ENCODE data around the gene VASH1.
A peak's percentile ranks its signal among the peaks of the same experiment; 100 is the strongest.

VASH1 gene

DNA sequence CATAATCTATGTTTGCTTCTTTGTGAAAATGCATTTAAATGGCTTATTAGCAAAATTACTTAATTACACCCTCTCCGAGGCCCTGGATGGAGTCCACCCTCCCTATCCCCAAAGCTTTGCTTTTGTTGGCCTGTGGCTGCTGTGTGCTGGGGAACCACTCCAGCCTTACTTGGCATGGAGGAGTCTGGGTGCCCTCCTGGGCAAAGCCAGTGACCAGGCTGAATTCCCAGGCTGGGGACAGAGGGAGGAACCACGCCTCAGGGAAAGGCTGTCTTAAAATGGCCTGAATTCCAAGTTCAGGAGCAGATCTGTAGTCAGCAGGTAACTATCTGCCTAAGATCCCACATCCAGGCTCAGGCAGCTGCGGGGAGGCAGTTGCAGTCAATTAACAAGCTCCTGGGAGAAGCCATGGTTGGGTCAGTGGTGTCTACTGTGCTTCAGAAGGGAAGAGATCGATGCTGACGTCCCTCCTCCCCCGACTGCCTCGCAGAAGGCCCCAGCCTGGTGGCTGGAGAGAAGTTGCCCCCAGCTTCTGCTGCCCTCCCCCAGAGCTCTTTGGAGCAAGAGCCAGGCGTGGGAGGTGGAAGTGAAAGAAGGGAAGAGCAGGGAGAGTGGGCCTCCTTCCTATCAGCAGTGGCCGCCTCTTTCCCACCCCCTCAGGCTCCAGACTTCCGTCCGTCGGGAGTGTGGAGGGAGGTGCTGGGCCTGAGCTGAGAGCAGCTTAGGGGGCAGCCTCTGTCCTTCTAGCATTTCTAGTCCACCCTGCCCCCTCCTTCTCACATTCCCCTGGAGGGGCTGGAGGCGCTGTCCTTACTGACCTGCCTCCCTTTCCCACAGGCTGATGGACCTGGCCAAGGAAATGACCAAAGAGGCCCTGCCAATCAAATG, 11.3 kb downstream of the VASH1 start:
- no peak for DNase-seq (ENCODE audit: low read depth in 2 of 2)

GRCh38 chr14:76773188-76773885, 12.1 kb downstream of the VASH1 start:
- peak in 1 of 2 donors; percentile 26 for DNase-seq (ENCODE audit: low read depth in 2 of 2)

DNA sequence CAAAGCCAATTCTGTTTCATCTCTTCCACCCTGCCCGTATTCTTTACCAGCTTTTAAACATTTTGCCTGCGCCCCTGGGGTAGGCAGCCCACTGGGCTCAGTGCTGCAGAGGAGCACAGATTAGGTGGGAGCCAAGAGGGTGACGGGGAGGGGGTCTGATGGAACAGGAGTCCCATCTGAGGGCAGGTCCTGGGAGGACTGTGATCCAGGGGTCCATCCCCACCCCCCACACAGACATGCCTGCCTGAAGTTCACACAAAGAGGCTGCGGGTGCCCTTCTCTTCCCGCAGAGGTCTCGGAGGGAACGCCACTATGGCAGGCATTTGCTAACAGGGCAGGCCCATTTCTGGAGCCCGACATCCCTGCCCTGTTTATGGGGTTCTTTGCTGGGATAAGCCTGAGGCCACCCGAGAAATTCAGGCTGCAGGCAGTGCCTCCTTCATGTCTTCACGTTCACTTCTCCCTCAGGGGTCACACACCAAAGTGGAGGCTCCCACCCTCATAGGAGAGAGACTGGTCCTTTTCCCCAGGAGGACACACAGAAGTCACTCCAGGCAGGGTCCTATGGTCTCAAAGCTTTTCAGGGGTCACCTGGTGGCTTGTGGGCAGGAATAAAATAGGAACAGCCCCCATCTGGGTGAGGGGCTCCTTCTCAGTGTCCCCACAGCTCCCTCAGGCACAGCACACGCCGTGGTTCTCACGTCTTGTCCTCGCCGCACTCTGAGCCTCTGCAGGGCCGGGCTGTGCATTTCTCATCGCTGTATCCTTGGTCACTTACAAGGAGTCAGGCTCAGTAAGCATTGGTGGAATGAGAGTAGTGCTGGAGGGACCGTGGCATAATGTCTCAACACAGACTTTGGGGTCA, 12.9 kb downstream of the VASH1 start:
- no peak for DNase-seq (ENCODE audit: low read depth in 2 of 2)

DNA sequence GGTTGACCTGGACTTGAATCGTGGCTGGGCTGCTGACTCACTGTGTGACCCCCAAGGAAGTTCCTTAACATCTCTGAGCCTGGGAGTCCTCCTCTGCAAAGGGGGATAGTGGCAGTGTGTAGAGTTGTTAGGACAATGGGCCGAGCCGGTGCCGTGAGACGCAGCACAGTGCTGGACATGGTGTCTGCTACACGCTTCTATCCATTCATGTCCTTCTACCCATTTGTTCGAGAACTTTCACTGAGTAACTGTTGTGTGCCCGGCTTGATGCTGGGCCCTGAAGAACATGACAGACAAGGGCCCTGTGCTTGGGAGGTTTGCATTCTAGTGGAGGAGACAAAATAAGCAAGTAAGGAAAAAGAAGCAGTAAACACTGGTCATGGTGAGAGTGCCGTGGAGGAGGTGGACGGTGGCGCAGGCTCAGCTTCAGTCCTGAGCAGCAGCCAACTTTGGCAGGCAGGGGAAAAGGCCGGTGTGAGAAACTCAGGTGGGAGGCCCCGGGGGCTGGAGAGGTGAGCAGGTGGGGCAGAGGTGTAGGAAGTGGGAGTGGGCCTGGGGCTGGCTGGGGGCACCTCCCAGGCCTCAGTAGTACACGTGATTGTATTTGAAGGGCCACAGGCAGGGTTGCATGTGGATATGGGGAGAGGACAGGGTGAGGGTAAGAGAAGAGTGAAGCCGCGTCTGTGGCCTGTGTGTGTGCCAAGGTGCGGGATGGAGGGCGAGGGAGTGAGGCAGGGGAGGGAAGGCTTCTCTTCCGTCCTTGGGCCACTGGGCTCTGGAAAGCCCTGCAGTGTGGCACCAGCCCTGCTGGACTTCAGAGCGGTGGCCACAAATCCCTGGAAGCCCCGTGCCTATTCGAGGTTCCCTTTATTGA, 13.8 kb downstream of the VASH1 start:
- DNase-seq (ENCODE audit: low read depth in 2 of 2), result no peak

DNA sequence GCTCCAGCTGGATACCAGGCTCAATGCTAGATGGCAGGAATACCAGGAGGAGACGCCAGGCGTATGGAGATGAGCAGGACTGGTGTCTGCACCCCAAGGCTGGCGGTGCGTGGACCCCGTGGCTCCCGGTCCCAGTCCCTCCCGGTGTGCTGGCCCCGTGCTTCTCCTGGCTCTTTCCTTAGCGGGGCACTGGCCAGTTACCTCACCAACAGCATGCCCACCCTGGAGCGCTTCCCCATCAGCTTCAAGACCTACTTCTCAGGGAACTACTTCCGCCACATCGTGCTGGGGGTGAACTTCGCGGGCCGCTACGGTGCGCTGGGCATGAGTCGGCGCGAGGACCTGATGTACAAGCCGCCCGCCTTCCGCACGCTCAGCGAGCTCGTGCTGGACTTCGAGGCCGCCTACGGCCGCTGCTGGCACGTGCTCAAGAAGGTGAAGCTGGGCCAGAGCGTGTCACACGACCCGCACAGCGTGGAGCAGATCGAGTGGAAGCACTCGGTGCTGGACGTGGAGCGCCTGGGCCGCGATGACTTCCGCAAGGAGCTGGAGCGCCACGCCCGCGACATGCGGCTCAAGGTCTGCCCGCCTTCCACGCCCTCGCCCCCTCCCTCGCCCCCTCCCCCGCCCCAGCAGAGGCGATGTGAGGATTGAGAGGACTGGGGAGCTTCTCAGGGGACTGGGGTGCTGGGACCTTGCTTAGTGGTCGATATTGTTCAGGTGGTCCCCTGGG, 14.6 kb downstream of the VASH1 start:
- DNase-seq (ENCODE audit: low read depth in 2 of 2), result no peak

DNA sequence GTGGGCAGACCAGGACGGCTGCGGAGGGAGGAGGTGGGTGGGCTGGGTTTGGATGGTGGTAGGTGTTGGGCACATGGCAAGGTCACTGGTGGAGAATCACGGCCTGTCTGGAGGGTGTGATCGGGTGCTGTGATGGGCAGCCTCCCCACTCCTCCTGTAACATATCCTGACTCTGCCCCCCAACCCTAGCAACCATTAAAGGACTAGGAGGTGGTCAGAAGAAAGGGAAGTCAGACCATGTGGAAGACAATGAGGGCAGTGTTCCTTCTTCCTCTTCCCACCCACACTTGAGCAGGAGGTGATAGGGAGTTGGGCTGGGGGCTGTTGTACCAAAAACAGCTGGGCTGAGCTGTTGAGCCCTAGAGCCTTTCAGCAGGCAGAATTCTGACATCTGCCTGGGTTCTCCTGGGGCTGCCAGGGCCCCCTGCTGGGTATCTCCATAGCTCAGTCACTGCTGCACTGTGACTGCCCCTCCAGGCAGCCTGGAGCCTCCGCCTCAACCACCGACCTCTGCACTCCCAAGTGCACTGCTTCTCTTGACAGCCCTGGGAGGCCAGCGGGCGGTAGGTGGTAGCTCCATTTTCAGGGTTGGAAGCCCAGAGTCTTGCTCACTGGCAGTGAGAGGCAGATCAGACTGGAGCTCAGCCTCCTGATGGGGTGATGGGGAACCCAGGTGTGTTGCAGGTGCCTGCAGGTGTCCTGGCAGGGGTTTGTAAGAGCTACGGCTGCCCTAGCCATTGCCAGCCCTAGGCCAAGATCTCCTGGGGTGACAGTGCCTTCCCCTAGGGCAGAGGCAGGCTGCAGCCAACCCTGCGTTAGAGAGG, 15.4 kb downstream of the VASH1 start:
- no peak for DNase-seq (ENCODE audit: low read depth in 2 of 2)

DNA sequence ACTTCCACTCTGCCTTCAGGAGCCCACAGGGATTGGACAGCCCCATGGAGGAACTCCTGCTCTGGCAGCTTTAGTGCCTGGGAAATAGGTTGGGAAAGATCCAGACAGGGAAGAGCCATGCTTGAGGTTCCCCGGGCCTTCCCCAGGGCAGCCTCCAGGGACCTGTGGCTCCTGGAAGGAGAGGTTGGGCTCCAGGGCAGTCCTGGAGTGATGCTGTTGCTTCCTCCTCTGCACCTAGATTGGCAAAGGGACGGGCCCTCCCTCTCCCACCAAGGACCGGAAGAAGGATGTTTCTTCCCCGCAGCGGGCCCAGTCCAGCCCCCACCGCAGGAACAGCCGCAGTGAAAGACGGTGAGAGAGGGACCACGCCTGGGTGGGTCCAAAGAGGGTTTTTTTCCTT, 16.5 kb downstream of the VASH1 start:
- no peak for DNase-seq (ENCODE audit: low read depth in 2 of 2)

- DNase-seq (ENCODE audit: low read depth in 2 of 2), result no peak
These were observed 17.4 kb downstream of the VASH1 start for GRCh38 chr14:76778546-76779215.

DNA sequence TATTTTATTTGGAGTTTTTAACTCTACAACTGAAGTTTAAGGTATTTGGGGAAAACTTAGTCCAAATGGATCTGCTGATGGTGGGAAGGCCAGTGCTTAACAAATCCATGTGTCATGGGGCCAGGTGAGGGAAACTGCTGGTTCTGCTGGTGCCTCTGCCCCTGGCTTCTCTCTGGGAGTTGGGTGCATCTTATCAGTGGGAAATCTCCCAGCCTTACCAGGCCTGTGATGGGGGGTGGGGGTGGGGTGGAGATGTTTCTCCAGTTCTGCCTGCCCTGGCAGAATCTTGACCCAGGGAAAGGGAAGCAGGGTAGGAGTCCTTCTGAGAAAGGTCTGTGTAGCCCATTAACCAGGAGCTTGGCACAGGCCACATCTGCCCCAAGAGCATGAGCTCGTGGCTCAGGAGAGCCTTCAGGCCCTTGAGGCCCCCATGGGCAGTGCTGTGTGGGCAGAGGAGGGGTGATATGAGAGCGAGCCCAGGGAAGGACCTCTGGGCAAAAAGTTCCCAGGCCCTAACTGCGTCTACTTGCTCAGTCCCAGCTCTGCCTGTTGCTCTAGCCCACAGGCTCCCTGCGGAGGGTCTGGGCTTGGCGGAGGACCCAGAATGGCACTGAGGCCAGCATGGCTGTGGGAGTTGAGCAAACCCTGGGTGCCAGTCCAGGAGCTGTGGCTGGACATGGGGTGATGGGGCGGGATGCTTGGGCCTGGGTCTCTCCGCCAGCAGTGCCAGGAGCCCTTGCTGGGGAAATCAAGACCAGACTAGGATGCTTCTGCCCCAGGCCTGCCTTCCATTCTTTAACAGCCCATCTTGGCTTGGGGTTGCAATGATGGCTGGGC, 18.2 kb downstream of the VASH1 start:
- no peak for DNase-seq (ENCODE audit: low read depth in 2 of 2)

DNA sequence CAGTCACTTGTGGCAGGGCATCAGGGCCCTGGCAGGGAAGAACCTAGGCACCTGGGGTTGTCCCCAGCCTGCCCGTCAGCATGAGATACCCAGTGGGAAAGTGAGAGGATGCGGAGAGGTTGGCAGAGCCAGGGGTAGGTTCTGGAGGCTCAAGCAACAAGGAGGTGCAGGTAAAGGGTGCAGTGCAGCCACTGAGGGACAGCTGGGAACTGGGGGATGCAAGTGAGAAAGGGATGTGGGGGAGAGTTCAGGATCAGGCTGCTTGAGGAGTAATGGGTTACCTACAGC, 18.7 kb downstream of the VASH1 start:
- no peak for DNase-seq (ENCODE audit: low read depth in 2 of 2)

DNA sequence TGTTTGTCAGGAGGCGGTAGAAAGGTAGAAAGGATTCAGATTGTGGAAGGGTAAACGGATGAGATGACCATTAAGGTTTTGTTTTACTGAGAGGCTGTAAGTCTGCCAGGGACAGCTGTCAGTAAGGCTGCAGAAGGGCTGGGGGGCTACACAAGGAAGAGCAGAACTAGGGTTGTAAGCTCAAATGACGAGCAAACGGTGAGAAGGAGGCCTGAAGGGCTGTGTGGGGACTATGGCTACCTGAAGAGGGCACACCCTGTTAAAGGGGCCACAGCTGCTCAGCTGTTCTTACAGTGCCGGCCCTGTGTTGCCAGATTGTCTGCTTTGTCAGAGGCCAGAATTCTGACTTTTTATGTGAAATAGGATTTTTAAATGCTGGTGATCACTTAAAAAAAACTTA, 19.1 kb downstream of the VASH1 start:
- no peak for DNase-seq (ENCODE audit: low read depth in 2 of 2)

DNA sequence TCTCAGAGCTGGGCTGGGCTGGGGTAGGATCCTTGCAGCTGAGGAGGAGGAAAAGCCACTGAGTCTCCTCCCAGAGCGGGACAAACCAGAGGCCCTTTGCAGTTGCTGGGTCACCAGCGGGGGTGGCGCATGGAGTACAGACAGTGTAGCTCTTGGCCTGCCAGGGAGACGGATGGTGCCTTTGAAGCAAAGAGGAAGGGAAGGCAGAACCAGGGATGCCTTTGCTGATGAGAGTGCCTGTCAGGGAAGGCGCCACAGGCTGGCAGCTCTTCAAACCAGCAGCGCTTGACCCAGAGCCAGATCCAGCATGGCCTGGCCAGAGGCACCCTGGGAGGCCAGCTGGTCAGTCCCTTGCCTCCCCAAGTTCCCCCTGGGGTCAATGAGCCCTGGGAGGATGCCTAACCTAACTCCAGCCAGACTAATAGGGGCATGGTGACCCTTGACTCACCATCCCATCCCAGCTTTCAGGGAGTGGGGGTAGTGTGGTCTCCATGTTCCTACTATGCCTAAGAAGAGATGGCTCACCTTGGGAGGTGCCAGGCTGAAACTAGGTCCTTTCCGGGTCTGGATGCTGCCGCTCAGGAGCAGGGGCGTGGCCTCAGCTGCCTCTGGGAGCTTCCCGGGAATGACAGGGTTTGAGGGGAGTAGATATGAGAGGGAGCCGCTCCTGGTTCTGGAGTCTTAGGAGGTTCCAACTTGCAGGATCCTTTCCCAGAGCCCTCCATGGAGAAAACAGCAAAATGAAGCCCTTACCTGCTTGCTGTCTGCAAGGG, 19.8 kb downstream of the VASH1 start:
- no peak for DNase-seq (ENCODE audit: low read depth in 2 of 2)

GRCh38 chr14:76781648-76782051, 20.4 kb downstream of the VASH1 start:
- no peak for DNase-seq (ENCODE audit: low read depth in 2 of 2)

DNA sequence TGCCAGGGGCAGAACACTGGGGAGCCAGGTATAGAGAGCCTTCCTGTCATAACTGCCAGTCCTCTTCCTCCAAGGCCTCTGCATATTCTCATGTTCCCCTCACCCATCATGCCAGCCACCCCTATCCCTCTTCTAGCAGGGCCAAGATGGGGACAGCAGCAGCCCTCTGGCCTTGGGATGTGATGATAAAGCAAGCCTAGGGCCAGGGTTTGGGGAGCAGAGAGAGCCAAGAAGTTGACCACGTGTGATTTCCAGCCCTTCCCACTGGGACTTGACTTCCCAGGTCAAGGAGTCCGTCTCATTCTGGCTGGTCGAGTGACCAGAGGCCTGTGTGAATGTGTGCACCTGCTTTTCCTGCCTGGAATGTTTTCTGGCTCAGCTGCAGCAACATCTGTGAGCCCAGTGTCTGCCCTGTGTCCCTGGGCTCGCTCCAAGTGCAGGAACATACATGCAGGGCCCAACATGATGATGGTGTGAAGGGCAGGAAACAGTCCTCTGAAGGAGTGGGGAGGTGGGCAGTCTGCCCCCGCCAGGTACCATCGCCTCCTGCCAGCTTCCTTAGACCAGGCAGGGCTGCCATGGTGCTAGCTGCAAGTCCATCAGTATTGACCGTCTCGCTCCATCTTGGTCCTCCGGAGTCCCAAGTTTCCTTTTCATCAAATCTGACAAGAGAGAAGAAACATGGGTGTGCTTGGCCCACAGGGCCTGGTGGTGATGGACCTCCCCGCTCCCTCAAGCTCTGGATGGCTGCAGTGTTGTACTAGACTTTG, 21.0 kb downstream of the VASH1 start:
- DNase-seq (ENCODE audit: low read depth in 2 of 2), result no peak

DNA sequence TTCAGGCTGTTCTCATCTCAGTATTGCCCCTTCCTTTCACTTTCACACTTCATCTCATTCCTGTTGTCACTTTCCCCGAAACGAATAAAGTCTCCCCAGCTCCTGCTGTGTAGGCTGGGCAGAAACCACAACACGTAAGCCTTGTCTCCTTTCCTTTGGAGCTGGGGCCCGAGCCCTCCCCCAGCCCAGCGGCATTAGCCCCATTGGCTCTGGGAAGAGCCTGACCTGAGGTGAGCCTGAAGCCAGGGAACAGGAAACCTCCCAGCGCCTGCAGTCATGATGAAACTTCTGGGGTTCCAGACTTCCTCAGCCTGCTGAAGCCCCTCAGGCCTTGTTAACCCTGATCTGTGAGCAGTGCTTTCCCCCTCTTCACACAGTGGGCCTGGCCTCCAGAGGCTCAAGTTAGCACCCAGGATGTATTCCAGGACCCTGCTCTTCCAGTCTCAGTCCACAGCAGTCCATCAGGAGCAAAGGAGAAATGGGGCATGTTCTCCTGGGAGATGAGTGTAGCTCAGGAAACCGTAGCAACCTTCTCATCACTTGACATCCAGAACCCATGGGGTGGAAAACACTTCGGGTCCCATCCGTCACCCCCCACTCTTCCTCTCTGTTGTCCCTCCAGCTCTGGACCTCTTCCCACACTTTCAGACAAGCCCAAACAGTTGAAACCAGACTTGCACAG, 21.8 kb downstream of the VASH1 start:
- no peak for DNase-seq (ENCODE audit: low read depth in 2 of 2)

DNA sequence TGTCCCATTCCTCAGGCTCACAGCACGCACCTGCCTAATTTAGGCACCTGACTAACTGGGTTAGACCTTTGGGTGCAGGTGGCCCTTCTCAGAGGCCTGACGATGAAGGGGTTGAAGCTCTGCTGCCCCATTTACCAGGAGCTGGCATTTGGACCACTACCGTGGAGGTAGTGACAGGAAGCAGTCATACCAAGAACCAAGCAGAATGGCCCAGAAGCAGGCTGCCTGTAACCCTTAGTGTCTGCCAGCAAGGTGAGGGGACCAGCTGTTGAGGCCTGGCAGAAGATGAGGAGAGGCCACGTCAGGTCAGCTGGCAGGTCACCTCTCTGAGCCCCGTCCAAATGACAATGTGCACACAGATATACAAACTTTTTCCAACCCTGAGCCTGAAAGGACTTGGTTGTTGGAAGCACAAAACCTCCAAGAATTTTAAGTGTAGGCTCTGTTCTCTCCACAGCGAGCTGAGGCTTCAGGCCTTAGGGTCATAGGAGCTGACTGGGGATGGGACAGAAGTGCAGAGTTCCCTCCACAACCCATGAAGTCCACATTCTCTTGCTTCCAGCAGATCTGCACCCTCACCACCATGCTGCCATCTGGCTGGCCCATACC, 23.1 kb downstream of the VASH1 start:
- no peak for DNase-seq (ENCODE audit: low read depth in 2 of 2)

All from stimulated activated CD8-positive, alpha-beta memory T cell treated with anti-CD3 and anti-CD28 coated beads, Interleukin-7, amount 100 ng/mL, for 4 hours (primary cell).